Upper lobe of right lung (tissue), 1 donor: ENCODE measurements around the gene PIGX. TPM values are rescaled to one million over a fixed set of nuclear protein-coding genes. Genes with fewer than 3 reads are reported as not detected.

Experiments
- ATAC-seq: fragments of 200-7000 bp; cut with Tn5 transposase; one replicate; pipeline ENCODE4 v1.9.1; 2020; ENCODE audit warnings: mild to moderate bottlenecking, moderate library complexity
- DNase-seq: peaks from one replicate; pipeline ENCODE4 v3.0.0-alpha.2; 2020
- H3K27ac ChIP-seq: fragments of 200-600 bp; one replicate; pipeline ENCODE4 v1.8.0; 2022
- H3K27me3 ChIP-seq: fragments of 200-600 bp; one replicate; pipeline ENCODE4 v1.8.0; 2022; ENCODE audit warnings: mild to moderate bottlenecking
- H3K36me3 ChIP-seq: fragments of 200-600 bp; one replicate; pipeline ENCODE4 v1.8.0; 2022
- H3K4me1 ChIP-seq: fragments of 200-600 bp; one replicate; pipeline ENCODE4 v1.8.0; 2022
- H3K4me3 ChIP-seq: fragments of 200-600 bp; one replicate; pipeline ENCODE4 v1.8.0; 2022; ENCODE audit warnings: mild to moderate bottlenecking
- H3K9me3 ChIP-seq: fragments of 200-600 bp; one replicate; pipeline ENCODE4 v1.8.0; 2022
- CTCF ChIP-seq: fragments of 200-600 bp; IDR thresholded peaks from one replicate; pipeline ENCODE4 v1.8.0; 2022; ENCODE audit warnings: antibody characterized with exemption
- intact Hi-C: fragments of 100-400 bp; cut with DNase I; formaldehyde crosslinking; loops from one replicate; pipeline ENCODE4 v1.11.0; 2022
- total RNA-seq: library from RNA; stranded (reverse); fragmentation: NEBNext Ultra II Directional; extraction: Animal tissue kit (Norgen Biotek cat#: 25700); gene quantifications from one replicate; pipeline ENCODE4 v1.2.1, GENCODE V29; 2021
- donor health status: DM: no; HTN: yes; CAD: no; lungs with severe emphysema.

Gene PIGX
- total RNA-seq, 1 donor from 2014 or later: 17.4 TPM

GRCh38 chr3:196686436-196686835, 25.7 kb upstream of the PIGX start:
- Histone ChIP-seq H3K4me3 (no peak overlapping the region), H3K9me3 (no peaks in the 10 kb centered on the region), H3K4me1 (peaks cover 7% of the 10 kb centered on the region), H3K27me3 (no peaks in the 10 kb centered on the region), H3K36me3 (no peaks in the 10 kb centered on the region), H3K27ac (no peak overlapping the region)
- no peak for DNase-seq
- intact Hi-C loops: no loop called here
- no peak for TF ChIP-seq CTCF
- no peak for ATAC-seq

GRCh38 chr3:196688349-196688748, 23.8 kb upstream of the PIGX start:
- H3K27ac ChIP-seq: peak overlapping the region; percentile 30

GRCh38 chr3:196689941-196690660, 22.1 kb upstream of the PIGX start:
- Histone ChIP-seq H3K27me3 (no peaks in the 10 kb centered on the region), H3K27ac (no peak overlapping the region), H3K4me3 (no peak overlapping the region), H3K4me1 (peaks cover 2% of the 10 kb centered on the region), H3K36me3 (no peaks in the 10 kb centered on the region), H3K9me3 (no peaks in the 10 kb centered on the region)
- no peak for TF ChIP-seq CTCF
- ATAC-seq: no peak
- no peak for DNase-seq
- intact Hi-C loops: no loop called here

More at GRCh38 chr3:196688349-196688748, 23.8 kb upstream of the PIGX start:
- H3K27me3 ChIP-seq: no peaks in the 10 kb centered on the region
- peaks cover 7% of the 10 kb centered on the region for H3K4me1 ChIP-seq
- no peak for TF ChIP-seq CTCF
- intact Hi-C loops: no loop called here
- no peak overlapping the region for H3K4me3 ChIP-seq
- no peaks in the 10 kb centered on the region for H3K9me3 ChIP-seq
- DNase-seq: peak; percentile 84
- ATAC-seq: peak; percentile 89
- no peaks in the 10 kb centered on the region for H3K36me3 ChIP-seq

- no peaks in the 10 kb centered on the region for H3K36me3 ChIP-seq
- no peak for TF ChIP-seq CTCF
- DNase-seq (no peak), ATAC-seq (no peak)
- no peaks in the 10 kb centered on the region for H3K27me3 ChIP-seq
- intact Hi-C loops: no loop called here
- H3K27ac ChIP-seq: no peak overlapping the region
- no peak overlapping the region for H3K4me3 ChIP-seq
- H3K4me1 ChIP-seq: no peaks in the 10 kb centered on the region
- H3K9me3 ChIP-seq: no peaks in the 10 kb centered on the region
Measured at GRCh38 chr3:196691386-196691785, 20.8 kb upstream of the PIGX start.

- intact Hi-C loops: no loop called here
- Histone ChIP-seq H3K36me3 (no peaks in the 10 kb centered on the region), H3K4me1 (no peaks in the 10 kb centered on the region), H3K4me3 (no peak overlapping the region), H3K27ac (no peak overlapping the region), H3K27me3 (no peaks in the 10 kb centered on the region), H3K9me3 (no peaks in the 10 kb centered on the region)
- no peak for DNase-seq
- peak; percentile 36 for ATAC-seq
- peak; percentile 28 for TF ChIP-seq CTCF
Measured at GRCh38 chr3:196694202-196694638, 18.0 kb upstream of the PIGX start.
